C1 segment of cervical spinal cord (tissue), 14 donors: ENCODE measurements around the gene TGM2.

ENCODE experiments used
- DNase-seq, 14 donors: peaks; one replicate each; lab custom pipeline; 2025; lab: John Stamatoyannopoulos, UW

The TGM2 gene

GRCh38 chr20:38095017-38095686 is 69.9 kb downstream of the TGM2 start:
- no peak for DNase-seq

- DNase-seq: no peak
Observed at GRCh38 chr20:38094373-38094891, 70.6 kb downstream of the TGM2 start.

GRCh38 chr20:38093641-38094077 is 71.4 kb downstream of the TGM2 start:
- DNase-seq: no peak

- no peak for DNase-seq
Observed at GRCh38 chr20:38092915-38093314, 72.2 kb downstream of the TGM2 start.

- no peak for DNase-seq
Observed at GRCh38 chr20:38092260-38092857, 72.7 kb downstream of the TGM2 start.

- no peak for DNase-seq
Observed at GRCh38 chr20:38091441-38092216, 73.4 kb downstream of the TGM2 start.

- no peak for DNase-seq
Observed at GRCh38 chr20:38090061-38090460, 75.0 kb downstream of the TGM2 start.

- no peak for DNase-seq
Observed at GRCh38 chr20:38089500-38089899, 75.6 kb downstream of the TGM2 start.

- DNase-seq: no peak
Observed at GRCh38 chr20:38085026-38085425, 80.0 kb downstream of the TGM2 start.

- no peak for DNase-seq
Observed at GRCh38 chr20:38084425-38084951, 80.6 kb downstream of the TGM2 start.

GRCh38 chr20:38083338-38084048 is 81.6 kb downstream of the TGM2 start:
- no peak for DNase-seq

- DNase-seq: no peak
Observed at GRCh38 chr20:38082894-38083293, 82.2 kb downstream of the TGM2 start.

GRCh38 chr20:38081575-38081974 is 83.5 kb downstream of the TGM2 start:
- no peak for DNase-seq

- no peak for DNase-seq
Observed at GRCh38 chr20:38079353-38079752, 85.7 kb downstream of the TGM2 start.

GRCh38 chr20:38078084-38078483 is 87.0 kb downstream of the TGM2 start:
- no peak for DNase-seq
